GM12878 (cell line): ENCODE data around the gene KRTAP17-1. TPM values are rescaled to one million over a fixed set of nuclear protein-coding genes. Genes with fewer than 3 reads are reported as not detected.

Experiments used
- ATAC-seq: fragments of 200-7000 bp; cut with Tn5 transposase; 3 replicates; pipeline ENCODE4 v1.9.1; 2020; ENCODE audit warnings: mild to moderate bottlenecking, moderate library complexity
- BruUV-seq: library from RNA; stranded (reverse); fragments of 400-500 nt; replicated peaks from 2 replicates; lab custom pipeline; 2021; lab: Mats Ljungman, UMichigan
- CTCF ChIA-PET: fragments of 300-600 bp; sonication (Branson Sonifier 250); formaldehyde crosslinking; extraction: SDS; loops from one replicate; lab custom pipeline; 2021; ENCODE audit warnings: inconsistent platforms; lab: Yijun Ruan, JAX
- POLR2A ChIA-PET: fragments of 350-600 bp; formaldehyde crosslinking; extraction: SDS; loops from one replicate; lab custom pipeline; 2021; ENCODE audit warnings: inconsistent platforms; lab: Charles Lee
- RAD21 ChIA-PET: fragments of 300-600 bp; sonication (Branson Sonifier 250); formaldehyde crosslinking; loops from one replicate; lab custom pipeline; 2023; ENCODE audit warnings: antibody characterized with exemption; ENCODE audit not compliant: unreplicated experiment; lab: Charles Lee
- SMC1A ChIA-PET: fragments of 300-600 bp; sonication (Branson Sonifier 250); formaldehyde crosslinking; loops from one replicate; lab custom pipeline; 2023; ENCODE audit not compliant: unreplicated experiment, uncharacterized antibody; lab: Charles Lee
- DNase-seq: peaks from one replicate; pipeline ENCODE4 v3.0.0-alpha.2; 2011; ENCODE audit warnings: low read depth, low spot score
- FAIRE-seq: peaks from 3 replicates; lab custom pipeline; 2011; peaks lifted over from hg19 to GRCh38; lab: Jason Lieb, UNC
- H2AFZ ChIP-seq: 2 replicates; pipeline ENCODE4 v1.6.0; 2011; ENCODE audit warnings: low read depth, low read length, control low read depth; ENCODE audit not compliant: control insufficient read depth
- H3K27ac ChIP-seq: 2 replicates; pipeline ENCODE4 v1.5.1; 2011; ENCODE audit warnings: control low read depth; ENCODE audit not compliant: control insufficient read depth, insufficient read depth
- H3K27me3 ChIP-seq, 2 experiments: replicated peaks in 1 of 2; 2 replicates each; pipeline versions ENCODE4 v1.6.0 to v1.6.1; 2011; ENCODE audit warnings: low read length in 1 of 2; ENCODE audit not compliant: control insufficient read depth in 2 of 2, insufficient read depth in 2 of 2
- H3K36me3 ChIP-seq, 2 experiments: 2 replicates each; pipeline ENCODE4 v1.5.1; 2011; ENCODE audit warnings: low read length in 1 of 2; ENCODE audit not compliant: control insufficient read depth in 2 of 2, insufficient read depth in 2 of 2
- H3K4me1 ChIP-seq: 2 replicates; pipeline ENCODE4 v1.6.1; 2011; ENCODE audit warnings: mild to moderate bottlenecking, low read length, moderate library complexity, mixed read lengths; ENCODE audit not compliant: control insufficient read depth, insufficient read depth
- H3K4me2 ChIP-seq: 2 replicates; pipeline ENCODE4 v1.6.0; 2011; ENCODE audit warnings: control low read depth; ENCODE audit not compliant: control insufficient read depth, insufficient read depth
- H3K4me3 ChIP-seq: fragments of 200-600 bp; sonication (generic); 2 replicates; pipeline ENCODE4 v1.5.1; 2016
- H3K79me2 ChIP-seq: 2 replicates; pipeline ENCODE4 v1.6.0; 2011; ENCODE audit warnings: low read length; ENCODE audit not compliant: control insufficient read depth, insufficient read depth
- H3K9ac ChIP-seq: 2 replicates; pipeline ENCODE4 v1.8.0; 2011; ENCODE audit warnings: low read length, control low read depth, mixed read lengths; ENCODE audit not compliant: control insufficient read depth, insufficient read depth
- H3K9me3 ChIP-seq: replicated peaks from 3 replicates; pipeline ENCODE4 v1.5.1; 2011; ENCODE audit warnings: mild to moderate bottlenecking, low read length; ENCODE audit not compliant: control insufficient read depth, insufficient read depth
- H4K20me1 ChIP-seq: 2 replicates; pipeline ENCODE4 v1.6.0; 2011; ENCODE audit not compliant: control insufficient read depth, insufficient read depth
- BCL11A ChIP-seq: IDR thresholded peaks from 2 replicates; pipeline ENCODE4 v1.6.1; 2011; ENCODE audit warnings: low read depth, low read length
- EGR1 ChIP-seq, 2 experiments: IDR thresholded peaks; 1 replicate in 1 of 2; 2 replicates in 1 of 2; pipeline ENCODE4 v1.6.1; 2011 to 2012; ENCODE audit warnings: low read depth in 2 of 2, low read length in 2 of 2, borderline replicate concordance in 1 of 2, mild to moderate bottlenecking in 1 of 2, moderate library complexity in 1 of 2
- HCFC1 ChIP-seq: fragments of 150-350 bp; IDR thresholded peaks from 2 replicates; pipeline ENCODE4 v1.6.1; 2014; ENCODE audit warnings: low read length
- HDAC6 ChIP-seq: fragments of 200-600 bp; sonication (generic); IDR thresholded peaks from one replicate; pipeline ENCODE4 v1.8.0; 2017; ENCODE audit warnings: antibody characterized with exemption; ENCODE audit not compliant: unreplicated experiment
- MEF2B ChIP-seq: fragments of 450-650 bp; IDR thresholded peaks from 2 replicates; pipeline ENCODE4 v1.6.1; 2018; ENCODE audit warnings: mild to moderate bottlenecking, moderate library complexity; ENCODE audit not compliant: partially characterized antibody, poor library complexity, severe bottlenecking
- POLR2AphosphoS2 ChIP-seq: IDR thresholded peaks from 2 replicates; pipeline ENCODE4 v1.6.1; 2011; ENCODE audit warnings: low read depth, mild to moderate bottlenecking, low read length, improper control_type of control experiment, moderate library complexity
- RELA ChIP-seq: fragments of 450-650 bp; IDR thresholded peaks from 2 replicates; pipeline ENCODE4 v1.8.0; 2014; ENCODE audit warnings: borderline replicate concordance; ENCODE audit not compliant: partially characterized antibody
- REST ChIP-seq: IDR thresholded peaks from 2 replicates; pipeline ENCODE4 v1.6.1; 2012; ENCODE audit warnings: mild to moderate bottlenecking, low read depth, low read length
- ZBED1 ChIP-seq: IDR thresholded peaks from 2 replicates; pipeline ENCODE4 v1.6.1; 2016; ENCODE audit warnings: borderline replicate concordance
- WGBS: methylation state at CpG from one replicate; pipeline ENCODE4 v1.1.6; 2016; ENCODE audit warnings: low lambda C conversion rate; ENCODE audit not compliant: insufficient replicate concordance, insufficient coverage; ENCODE audit errors: missing lambda C conversion rate; 5-methylcytosine and 5-hydroxymethylcytosine counted together
- in situ Hi-C: fragments of 300-500 bp; cut with MboI; formaldehyde crosslinking; loops from 9 replicates; pipeline ENCODE4 v1.14.3; 2018; ENCODE audit warnings: mixed read lengths
- intact Hi-C: fragments of 100-400 bp; cut with micrococcal nuclease; formaldehyde crosslinking; loops from one replicate; pipeline ENCODE4 v1.14.2; 2022; ENCODE audit not compliant: unreplicated experiment
- polyA plus RNA-seq, 11 experiments: library from polyadenylated mRNA; depleted of rRNA in 4 of 11; unstranded in 6 of 11; stranded (reverse) in 5 of 11; fragments of >200 nt; fragmentation: Nextera tagmentation in 4 of 11; fragmentation: Illumina TruSeq in 1 of 11; extraction: Ambion mirVana in 4 of 11; extraction: Trizol in 1 of 11; gene quantifications; 1 replicate in 1 of 11; 2 replicates in 10 of 11; pipeline versions ENCODE4 v1.2.1 to v1.2.3, GENCODE V29; 2011 to 2016; ENCODE audit warnings: inconsistent platforms in 2 of 11, missing spikeins in 2 of 11, low read depth in 1 of 11
- total RNA-seq, 4 experiments: library from RNA; depleted of rRNA in 3 of 4; stranded (reverse); fragments of >200 nt in 3 of 4; fragmentation: Illumina TruSeq in 1 of 4; extraction: Trizol in 1 of 4; gene quantifications; 2 replicates each; pipeline versions ENCODE4 v1.2.1 to v1.2.3, GENCODE V29; 2013 to 2021

The KRTAP17-1 gene
- total and polyA plus RNA-seq, 10 of the 15 experiments (the other 5 are each of a cell fraction or from before 2014, with no cell fraction given): 0.16 to 5.7 (median 0.17) TPM; not detected in 7

DNA sequence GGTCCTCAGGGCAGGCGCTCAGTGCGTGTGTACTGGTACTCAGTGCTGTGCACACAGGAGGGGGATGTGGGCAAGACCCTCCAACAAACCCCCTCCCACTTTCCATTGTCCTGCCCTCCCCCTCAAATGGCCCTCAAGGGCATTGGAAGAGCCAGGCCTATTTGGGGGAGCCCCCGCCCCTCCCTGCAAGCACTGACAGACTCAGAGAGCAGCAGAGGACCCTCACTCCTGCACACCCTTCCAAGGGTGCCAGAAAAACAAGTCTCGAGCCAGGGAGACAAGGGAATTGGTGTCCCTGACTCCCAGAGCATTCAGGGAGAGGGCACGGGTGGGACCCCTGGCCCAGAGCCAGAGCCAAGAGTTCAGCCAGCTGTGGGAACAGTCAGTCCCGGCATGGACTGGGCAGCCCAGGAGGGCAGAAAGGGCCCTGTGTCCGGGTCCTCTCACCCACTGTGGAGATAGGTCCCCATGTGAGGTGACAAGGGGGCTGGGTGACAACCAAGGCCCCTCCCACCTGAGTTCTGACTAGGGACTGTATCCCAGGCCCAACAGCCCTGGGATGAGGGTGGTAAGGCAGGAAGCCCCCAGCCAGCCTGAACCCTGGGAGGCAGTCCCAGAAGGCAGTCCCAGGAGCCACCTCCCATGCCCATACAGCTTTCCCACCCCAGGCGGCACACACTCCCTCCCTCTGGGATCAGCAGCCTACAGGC lies 12.1 kb upstream of the KRTAP17-1 start:
- no peak for DNase-seq
- Histone ChIP-seq H3K27me3 (no peaks in the 10 kb centered on the region; a peak in 1 of 4 replicates), H2AFZ (no peak overlapping the region), H3K27ac (no peak overlapping the region), H3K36me3 (no peaks in the 10 kb centered on the region), H3K4me3 (no peak overlapping the region), H3K9me3 (no peaks in the 10 kb centered on the region), H3K4me1 (no peaks in the 10 kb centered on the region), H3K4me2 (no peak overlapping the region), H3K9ac (no peak overlapping the region), H4K20me1 (no peaks in the 10 kb centered on the region), H3K79me2 (no peaks in the 10 kb centered on the region)
- ChIA-PET POLR2A (no interaction called here), SMC1A (no interaction called here), RAD21 (no interaction called here), CTCF (no interaction called here)
- TF ChIP-seq HCFC1 (no peak), RELA (no peak), EGR1 (IDR thresholded peaks at IDR 0.05; ENCODE audit: borderline replicate concordance in 1 of 2, low read depth in 2 of 2, low read length in 2 of 2) (no peak), BCL11A (no peak)
- FAIRE-seq: no peak
- in situ Hi-C loops: no loop called here
- intact Hi-C loops: loop anchor here (10.0 kb wide), 1 partner anchor 703 kb away; no protein-coding TSS in a partner anchor
- WGBS: 42% methylated on average over 8 of the region's 8 CpGs
- no TSS peak for BruUV-seq
- ATAC-seq: no peak

DNA sequence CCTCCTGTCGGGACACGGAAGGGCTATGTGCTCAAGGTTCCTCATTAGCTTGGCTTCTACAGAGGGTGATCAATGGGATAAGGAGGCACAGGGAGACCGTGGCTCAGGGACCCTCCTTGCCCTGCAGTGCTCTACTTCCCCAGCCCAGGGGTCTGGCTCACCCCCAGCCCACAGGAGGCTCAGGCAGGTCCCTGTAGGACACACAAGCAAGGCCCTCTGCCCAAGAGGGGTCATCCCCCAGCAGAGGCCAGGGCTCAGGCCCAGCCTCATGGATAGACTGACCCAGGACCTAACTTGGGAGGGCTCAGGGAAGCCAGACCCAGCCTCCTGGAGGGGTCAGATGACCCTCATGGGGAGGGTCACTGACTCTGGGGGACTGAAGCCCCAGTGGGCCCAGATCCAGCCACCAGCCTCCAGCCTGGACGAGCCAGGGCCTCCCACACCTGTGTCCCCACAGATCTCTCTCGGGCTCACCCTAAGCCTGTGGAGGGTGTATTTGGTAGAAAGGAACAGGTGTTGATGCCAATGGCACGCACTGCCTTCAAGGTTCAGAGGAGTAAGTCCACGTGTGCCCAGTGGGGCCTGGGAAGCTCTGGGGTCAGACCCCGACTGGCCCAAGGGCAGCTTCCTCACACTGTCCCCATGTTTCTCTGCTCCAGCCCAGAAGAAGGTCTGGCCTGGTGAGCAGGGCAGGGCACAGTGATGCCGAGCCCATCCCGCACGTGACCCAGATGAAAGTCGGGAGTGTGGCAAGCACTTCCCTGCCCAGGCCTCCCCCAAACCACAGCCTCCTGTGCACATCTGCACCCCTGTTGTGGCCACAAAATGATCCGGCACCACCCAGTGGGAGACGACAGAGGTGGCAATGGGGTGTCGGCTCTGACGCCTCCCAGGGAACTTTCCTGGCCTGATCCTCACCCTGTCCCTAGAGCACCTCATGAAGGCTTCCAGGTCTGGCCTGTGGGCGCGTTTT lies 10.9 kb upstream of the KRTAP17-1 start:
- in situ Hi-C loops: no loop called here
- RAD21 ChIA-PET: no interaction called here
- Histone ChIP-seq H3K4me1 (no peaks in the 10 kb centered on the region), H3K79me2 (no peaks in the 10 kb centered on the region), H4K20me1 (no peaks in the 10 kb centered on the region), H3K4me2 (no peak overlapping the region), H3K9me3 (no peaks in the 10 kb centered on the region), H3K27me3 (no peaks in the 10 kb centered on the region; a peak in 1 of 4 replicates), H3K4me3 (no peak overlapping the region), H3K27ac (no peak overlapping the region), H2AFZ (no peak overlapping the region), H3K9ac (no peak overlapping the region), H3K36me3 (no peaks in the 10 kb centered on the region)
- ATAC-seq (no peak), DNase-seq (no peak), FAIRE-seq (no peak)
- WGBS: 24% methylated on average over 14 of the region's 18 CpGs
- CTCF ChIA-PET: no interaction called here
- intact Hi-C loops: loop anchor here (10.0 kb wide), 1 partner anchor 702 kb away; no protein-coding TSS in a partner anchor
- no TSS peak for BruUV-seq
- SMC1A ChIA-PET: no interaction called here
- POLR2A ChIA-PET: no interaction called here
- TF ChIP-seq MEF2B (no peak), HDAC6 (no peak), POLR2AphosphoS2 (no peak), ZBED1 (no peak), REST (no peak)
